Endothelial cell of umbilical vein (primary cell): ENCODE measurements around the gene ASB2.

ENCODE experiments used
- EZH2 ChIP-seq: IDR thresholded peaks from 2 replicates; pipeline ENCODE4 v1.6.1; 2012; ENCODE audit warnings: borderline replicate concordance, low read depth, mild to moderate bottlenecking, moderate library complexity, low read length, inconsistent platforms; ENCODE audit not compliant: severe bottlenecking
- POLR2A ChIP-seq: IDR thresholded peaks from 2 replicates; pipeline ENCODE4 v1.6.1; 2012; ENCODE audit warnings: low read depth, mild to moderate bottlenecking, control low read depth, low read length
- TF ChIP-seq, protein P1 (sequence below), 2 donors: IDR thresholded peaks; 1 replicate in 1 of 2; 2 replicates in 1 of 2; pipeline ENCODE4 v1.5.1; 2011; ENCODE audit warnings: low read length in 2 of 2, mild to moderate bottlenecking in 2 of 2, moderate library complexity in 2 of 2, control low read depth in 1 of 2, inconsistent platforms in 1 of 2, low read depth in 1 of 2; ENCODE audit not compliant: insufficient read depth in 1 of 2; ENCODE audit errors: extremely low read depth in 1 of 2

- TF ChIP-seq EZH2 (no peak), POLR2A (no peak)
- TF ChIP-seq, protein P1, sequence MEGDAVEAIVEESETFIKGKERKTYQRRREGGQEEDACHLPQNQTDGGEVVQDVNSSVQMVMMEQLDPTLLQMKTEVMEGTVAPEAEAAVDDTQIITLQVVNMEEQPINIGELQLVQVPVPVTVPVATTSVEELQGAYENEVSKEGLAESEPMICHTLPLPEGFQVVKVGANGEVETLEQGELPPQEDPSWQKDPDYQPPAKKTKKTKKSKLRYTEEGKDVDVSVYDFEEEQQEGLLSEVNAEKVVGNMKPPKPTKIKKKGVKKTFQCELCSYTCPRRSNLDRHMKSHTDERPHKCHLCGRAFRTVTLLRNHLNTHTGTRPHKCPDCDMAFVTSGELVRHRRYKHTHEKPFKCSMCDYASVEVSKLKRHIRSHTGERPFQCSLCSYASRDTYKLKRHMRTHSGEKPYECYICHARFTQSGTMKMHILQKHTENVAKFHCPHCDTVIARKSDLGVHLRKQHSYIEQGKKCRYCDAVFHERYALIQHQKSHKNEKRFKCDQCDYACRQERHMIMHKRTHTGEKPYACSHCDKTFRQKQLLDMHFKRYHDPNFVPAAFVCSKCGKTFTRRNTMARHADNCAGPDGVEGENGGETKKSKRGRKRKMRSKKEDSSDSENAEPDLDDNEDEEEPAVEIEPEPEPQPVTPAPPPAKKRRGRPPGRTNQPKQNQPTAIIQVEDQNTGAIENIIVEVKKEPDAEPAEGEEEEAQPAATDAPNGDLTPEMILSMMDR (IDR thresholded peaks at IDR 0.05; ENCODE audit: extremely low read depth in 1 of 2, insufficient read depth in 1 of 2, low read depth in 1 of 2, low read length in 2 of 2), result no peak
Observed at GRCh38 chr14:94024549-94024948, 48.2 kb upstream of the ASB2 start.
